IMR-90 (cell line): ENCODE measurements around the gene NOS1AP. TPM values are rescaled to one million over a fixed set of nuclear protein-coding genes. Genes with fewer than 3 reads are reported as not detected.

Experiments
- ATAC-seq: fragments of 200-7000 bp; cut with Tn5 transposase; 2 replicates; pipeline ENCODE4 v1.9.1; 2020; ENCODE audit warnings: low read depth, mild to moderate bottlenecking, moderate library complexity
- BruUV-seq: library from RNA; stranded (reverse); fragments of 400-500 nt; replicated peaks from 2 replicates; lab custom pipeline; 2021; lab: Mats Ljungman, UMichigan
- CTCF ChIA-PET: fragments of 300-600 bp; formaldehyde crosslinking; extraction: SDS; loops from one replicate; lab custom pipeline; 2021; ENCODE audit warnings: antibody characterized with exemption; lab: Yijun Ruan, JAX
- POLR2A ChIA-PET: fragments of 300-600 bp; sonication (Branson Sonifier 250); formaldehyde crosslinking; loops from one replicate; lab custom pipeline; 2022; ENCODE audit warnings: antibody characterized with exemption; ENCODE audit not compliant: unreplicated experiment; lab: Charles Lee
- DNase-seq: peaks from one replicate; pipeline ENCODE4 v3.0.0; 2013
- H2AFZ ChIP-seq: replicated peaks from 2 replicates; pipeline ENCODE3; 2013; ENCODE audit warnings: low read length, mild to moderate bottlenecking; ENCODE audit not compliant: poor library complexity
- H2AK5ac ChIP-seq: 2 replicates; pipeline ENCODE4 v1.6.1; 2013; ENCODE audit warnings: low read depth, low read length, inconsistent platforms
- H2AK9ac ChIP-seq: replicated peaks from 2 replicates; pipeline ENCODE3; 2013; ENCODE audit warnings: mild to moderate bottlenecking, low read depth, low read length, moderate library complexity; ENCODE audit not compliant: poor library complexity
- H2BK120ac ChIP-seq: 2 replicates; pipeline ENCODE4 v1.6.1; 2013; ENCODE audit warnings: low read depth, low read length, inconsistent platforms
- H2BK15ac ChIP-seq: 3 replicates; pipeline ENCODE4 v1.6.1; 2013; ENCODE audit warnings: low read depth, low read length, inconsistent platforms
- H2BK20ac ChIP-seq: 2 replicates; pipeline ENCODE4 v1.6.1; 2013; ENCODE audit warnings: low read depth, mild to moderate bottlenecking, inconsistent platforms, low read length, moderate library complexity
- H2BK5ac ChIP-seq: 2 replicates; pipeline ENCODE4 v1.6.1; 2013; ENCODE audit warnings: mild to moderate bottlenecking, low read depth, low read length, inconsistent platforms; ENCODE audit not compliant: poor library complexity, severe bottlenecking
- H3K14ac ChIP-seq: replicated peaks from 2 replicates; pipeline ENCODE4 v1.6.1; 2013; ENCODE audit warnings: low read depth, low read length, inconsistent platforms
- H3K18ac ChIP-seq: 2 replicates; pipeline ENCODE4 v1.6.1; 2013; ENCODE audit warnings: low read depth, low read length, control low read depth
- H3K23ac ChIP-seq: 2 replicates; pipeline ENCODE4 v1.6.1; 2013; ENCODE audit warnings: low read depth, low read length, inconsistent platforms
- H3K27ac ChIP-seq: 2 replicates; pipeline ENCODE4 v1.5.1; 2013; ENCODE audit warnings: mild to moderate bottlenecking, control low read depth, low read length; ENCODE audit not compliant: insufficient read depth
- H3K27me3 ChIP-seq: 2 replicates; pipeline ENCODE4 v1.6.1; 2013; ENCODE audit warnings: low read length; ENCODE audit not compliant: control insufficient read depth, insufficient read depth
- H3K36me3 ChIP-seq: 2 replicates; pipeline ENCODE4 v1.6.1; 2013; ENCODE audit warnings: low read length, mixed read lengths; ENCODE audit not compliant: control insufficient read depth, insufficient read depth
- H3K4ac ChIP-seq: 2 replicates; pipeline ENCODE4 v1.6.1; 2013; ENCODE audit warnings: low read depth, low read length, inconsistent platforms
- H3K4me1 ChIP-seq: 2 replicates; pipeline ENCODE4 v1.6.1; 2013; ENCODE audit warnings: low read length, mixed read lengths; ENCODE audit not compliant: control insufficient read depth, insufficient read depth
- H3K4me2 ChIP-seq: 2 replicates; pipeline ENCODE4 v1.6.1; 2013; ENCODE audit warnings: low read depth, mild to moderate bottlenecking, control low read depth, low read length, moderate library complexity
- H3K4me3 ChIP-seq: 2 replicates; pipeline ENCODE4 v1.5.1; 2013; ENCODE audit warnings: low read depth, mild to moderate bottlenecking, control low read depth, low read length, moderate library complexity; ENCODE audit not compliant: insufficient read depth
- H3K56ac ChIP-seq: 2 replicates; pipeline ENCODE4 v1.6.1; 2013; ENCODE audit warnings: low read length, inconsistent platforms; ENCODE audit not compliant: insufficient read depth; ENCODE audit errors: extremely low read depth
- H3K79me1 ChIP-seq, 2 experiments: 2 replicates each; pipeline ENCODE4 v1.6.1; 2013; ENCODE audit warnings: low read length in 2 of 2, inconsistent platforms in 1 of 2, low read depth in 1 of 2
- H3K9ac ChIP-seq: 2 replicates; pipeline ENCODE4 v1.6.1; 2013; ENCODE audit warnings: low read depth, low read length, control low read depth
- H3K9me1 ChIP-seq: 2 replicates; pipeline ENCODE4 v1.6.1; 2013; ENCODE audit warnings: low read length, inconsistent platforms; ENCODE audit not compliant: insufficient read depth
- H3K9me3 ChIP-seq: 2 replicates; pipeline ENCODE4 v1.6.1; 2013; ENCODE audit warnings: low read length; ENCODE audit not compliant: control insufficient read depth, insufficient read depth
- H4K20me1 ChIP-seq: 2 replicates; pipeline ENCODE4 v1.6.1; 2013; ENCODE audit warnings: low read length, inconsistent platforms; ENCODE audit not compliant: insufficient read depth
- H4K5ac ChIP-seq: 2 replicates; pipeline ENCODE4 v1.6.1; 2013; ENCODE audit warnings: mild to moderate bottlenecking, low read depth, low read length, control low read depth
- H4K8ac ChIP-seq, 2 experiments: 2 replicates each; pipeline ENCODE4 v1.6.1; 2013; ENCODE audit warnings: low read depth in 2 of 2, low read length in 2 of 2, control low read depth in 1 of 2, inconsistent platforms in 1 of 2
- H4K91ac ChIP-seq: 2 replicates; pipeline ENCODE4 v1.6.1; 2013; ENCODE audit warnings: low read depth, low read length, inconsistent platforms; ENCODE audit not compliant: insufficient read depth
- NFE2L2 ChIP-seq: fragments of 150-350 bp; IDR thresholded peaks from 2 replicates; pipeline ENCODE4 v1.6.1; 2016; ENCODE audit warnings: low read depth, mild to moderate bottlenecking, low read length
- RCOR1 ChIP-seq: IDR thresholded peaks from 2 replicates; pipeline ENCODE4 v1.6.1; 2012; ENCODE audit warnings: mild to moderate bottlenecking, low read length, improper control_type of control experiment; ENCODE audit not compliant: insufficient replicate concordance
- WGBS, 2 experiments: methylation state at CpG; one replicate each; pipeline versions ENCODE4 v1.1.5 to v1.1.7; 2013; ENCODE audit warnings: missing lambda C conversion rate in 2 of 2; ENCODE audit not compliant: insufficient read length in 1 of 2; ENCODE audit errors: extremely low coverage in 2 of 2; 5-methylcytosine and 5-hydroxymethylcytosine counted together
- dilution Hi-C: fragments of 300-500 bp; cut with HindIII; formaldehyde crosslinking; loops from one replicate; pipeline ENCODE4 v1.14.3; 2018; ENCODE audit warnings: low sequenced_read_pairs; ENCODE audit not compliant: unreplicated experiment
- in situ Hi-C: fragments of 300-500 bp; cut with MboI; formaldehyde crosslinking; loops from 3 replicates; pipeline ENCODE4 v1.14.3; 2019; ENCODE audit warnings: low sequenced_read_pairs, inconsistent platforms, mixed read lengths
- intact Hi-C: fragments of 100-400 bp; cut with micrococcal nuclease; formaldehyde crosslinking; loops from 2 replicates; pipeline ENCODE4 v1.10.0; 2022
- polyA plus RNA-seq, 3 experiments: library from polyadenylated mRNA; depleted of rRNA; stranded (reverse); fragments of >200 nt; gene quantifications; 2 replicates each; pipeline ENCODE4 v1.2.3, GENCODE V29; 2012; ENCODE audit warnings: low replicate concordance in 1 of 3
- total RNA-seq: library from RNA; depleted of rRNA; stranded (reverse); fragments of >200 nt; gene quantifications from 2 replicates; pipeline ENCODE4 v1.2.3, GENCODE V29; 2012
- TF ChIP-seq, protein P1 (sequence below): conservative IDR thresholded peaks from 2 replicates; pipeline ENCODE4 v1.5.1; 2012; ENCODE audit warnings: mild to moderate bottlenecking, low read depth, low read length, improper control_type of control experiment

Gene NOS1AP
- total and polyA plus RNA-seq, 2 of the 4 experiments (the other 2 are of a cell fraction): 0.18 to 0.19 TPM

DNA sequence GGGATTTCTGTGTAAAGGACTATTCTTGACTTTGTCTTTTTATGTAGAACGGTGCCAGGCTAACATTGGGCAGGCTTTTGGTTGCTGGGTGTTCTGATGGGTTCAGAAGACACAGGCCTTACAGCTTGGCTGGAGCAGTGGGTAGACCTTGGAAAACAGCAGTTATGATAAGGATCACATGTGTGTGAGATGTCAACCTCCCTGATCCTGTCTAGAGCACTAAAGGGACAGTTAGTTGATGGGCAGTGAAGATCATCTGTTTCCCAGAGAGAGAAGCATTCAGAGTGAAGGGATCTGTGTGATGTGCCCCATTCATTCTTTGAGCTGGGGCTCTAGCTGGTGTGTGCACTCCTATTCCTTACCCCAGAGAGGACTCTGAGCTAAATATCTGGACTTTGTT lies 88.0 kb downstream of the NOS1AP start:
- no peak for ATAC-seq
- in situ Hi-C loops: no loop called here
- CTCF ChIA-PET: interaction anchor here (0.7 kb wide), 1 partner anchor 244 kb away, joined by 3 read pairs; no protein-coding TSS in a partner anchor

More for the DNA sequence above, 88.0 kb downstream of the NOS1AP start:
- Histone ChIP-seq H2AFZ (no peak overlapping the region), H3K27me3 (no peaks in the 10 kb centered on the region; the same call in 1 of the 2 replicates), H3K4ac (no peak overlapping the region), H3K9me1 (no peaks in the 10 kb centered on the region), H2BK120ac (no peak overlapping the region), H3K18ac (no peak overlapping the region), H2BK15ac (no peak overlapping the region), H3K79me1 (no peaks in the 10 kb centered on the region), H3K27ac (no peak overlapping the region), H3K23ac (no peak overlapping the region), H2AK5ac (no peak overlapping the region), H2BK20ac (no peak overlapping the region), H2AK9ac (no peak overlapping the region), H4K20me1 (no peaks in the 10 kb centered on the region), H3K56ac (no peak overlapping the region), H3K9me3 (no peaks in the 10 kb centered on the region), H3K4me2 (no peak overlapping the region), H3K36me3 (no peaks in the 10 kb centered on the region), H3K9ac (no peak overlapping the region), H4K5ac (no peak overlapping the region), H3K4me1 (no peaks in the 10 kb centered on the region), H3K4me3 (no peak overlapping the region), H4K8ac (no peak overlapping the region), H3K14ac (no peak overlapping the region), H2BK5ac (no peak overlapping the region), H4K91ac (no peak overlapping the region)
- TF ChIP-seq NFE2L2 (no peak), RCOR1 (no peak)
- TF ChIP-seq, protein P1, sequence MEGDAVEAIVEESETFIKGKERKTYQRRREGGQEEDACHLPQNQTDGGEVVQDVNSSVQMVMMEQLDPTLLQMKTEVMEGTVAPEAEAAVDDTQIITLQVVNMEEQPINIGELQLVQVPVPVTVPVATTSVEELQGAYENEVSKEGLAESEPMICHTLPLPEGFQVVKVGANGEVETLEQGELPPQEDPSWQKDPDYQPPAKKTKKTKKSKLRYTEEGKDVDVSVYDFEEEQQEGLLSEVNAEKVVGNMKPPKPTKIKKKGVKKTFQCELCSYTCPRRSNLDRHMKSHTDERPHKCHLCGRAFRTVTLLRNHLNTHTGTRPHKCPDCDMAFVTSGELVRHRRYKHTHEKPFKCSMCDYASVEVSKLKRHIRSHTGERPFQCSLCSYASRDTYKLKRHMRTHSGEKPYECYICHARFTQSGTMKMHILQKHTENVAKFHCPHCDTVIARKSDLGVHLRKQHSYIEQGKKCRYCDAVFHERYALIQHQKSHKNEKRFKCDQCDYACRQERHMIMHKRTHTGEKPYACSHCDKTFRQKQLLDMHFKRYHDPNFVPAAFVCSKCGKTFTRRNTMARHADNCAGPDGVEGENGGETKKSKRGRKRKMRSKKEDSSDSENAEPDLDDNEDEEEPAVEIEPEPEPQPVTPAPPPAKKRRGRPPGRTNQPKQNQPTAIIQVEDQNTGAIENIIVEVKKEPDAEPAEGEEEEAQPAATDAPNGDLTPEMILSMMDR: no peak
- no TSS peak for BruUV-seq
- dilution Hi-C loops (no loop called here), intact Hi-C loops (no loop called here)
- 33% methylated on average over 1 of the region's 1 CpG; no CpG with 5 or more reads in 1 of the 2 experiments for WGBS, 2 experiments
- DNase-seq: no peak
- POLR2A ChIA-PET: no interaction called here
